ENCODE results near the gene AMIGO3. TPM values are rescaled to one million over a fixed set of nuclear protein-coding genes. Genes with fewer than 3 reads are reported as not detected.

Gene AMIGO3, protein sequence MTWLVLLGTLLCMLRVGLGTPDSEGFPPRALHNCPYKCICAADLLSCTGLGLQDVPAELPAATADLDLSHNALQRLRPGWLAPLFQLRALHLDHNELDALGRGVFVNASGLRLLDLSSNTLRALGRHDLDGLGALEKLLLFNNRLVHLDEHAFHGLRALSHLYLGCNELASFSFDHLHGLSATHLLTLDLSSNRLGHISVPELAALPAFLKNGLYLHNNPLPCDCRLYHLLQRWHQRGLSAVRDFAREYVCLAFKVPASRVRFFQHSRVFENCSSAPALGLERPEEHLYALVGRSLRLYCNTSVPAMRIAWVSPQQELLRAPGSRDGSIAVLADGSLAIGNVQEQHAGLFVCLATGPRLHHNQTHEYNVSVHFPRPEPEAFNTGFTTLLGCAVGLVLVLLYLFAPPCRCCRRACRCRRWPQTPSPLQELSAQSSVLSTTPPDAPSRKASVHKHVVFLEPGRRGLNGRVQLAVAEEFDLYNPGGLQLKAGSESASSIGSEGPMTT
- 1 to 10 TPM in 1 of 4 donors, under 1 TPM in 2, not detected in 1; 0.81 to 1.1 (median 0.84) TPM for polyA plus RNA-seq
- long read RNA-seq, donor 1, result 0 reads
- long read RNA-seq, donor 2, partial matches to known transcripts, result 0 of 1 reads
- long read RNA-seq, donor 2, other reads (novel, unspliced or antisense), result 0 of 1 reads
- long read RNA-seq, donor 3, partial matches to known transcripts, result 0 of 4 reads
- long read RNA-seq, donor 3, other reads (novel, unspliced or antisense), result 0 of 4 reads
- long read RNA-seq, donor 4, result 0 reads
- long read RNA-seq, donor 5, partial matches to known transcripts, result 0 of 1 reads
- long read RNA-seq, donor 5, other reads (novel, unspliced or antisense), result 0 of 1 reads
- long read RNA-seq, donor 6, partial matches to known transcripts, result 0 of 3 reads
- long read RNA-seq, donor 6, other reads (novel, unspliced or antisense), result 0 of 3 reads
- long read RNA-seq, donor 7, result 0 reads
- long read RNA-seq, donor 8, result 0 reads
- long read RNA-seq, donor 9, partial matches to known transcripts, result 0 of 1 reads
- long read RNA-seq, donor 9, other reads (novel, unspliced or antisense), result 0 of 1 reads
- long read RNA-seq, donor 10, partial matches to known transcripts, result 0 of 3 reads
- long read RNA-seq, donor 10, other reads (novel, unspliced or antisense), result 0 of 3 reads

- 0 to 2% (median 1%) methylated on average over 47 to 50 of the region's 50 CpGs for WGBS, 3 donors
- Histone ChIP-seq H3K27ac (ENCODE audit: low read depth in 1 of 3, low read length in 2 of 3) (peak within 1 kb of the TSS in 2 of 3 donors; percentile 48 to 77), H3K9me3 (ENCODE audit: control insufficient read depth in 2 of 2, insufficient read depth in 1 of 2, low read depth in 1 of 2, low read length in 1 of 2) (no peaks in the 10 kb centered on the region), H3K4me3 (ENCODE audit: low read depth in 1 of 3, low read length in 3 of 3) (peak within 1 kb of the TSS in 2 of 3 donors; percentile 42 to 47), H3K36me3 (ENCODE audit: control insufficient read depth in 3 of 3, insufficient read depth in 2 of 3, low read depth in 1 of 3, low read length in 3 of 3) (peaks cover 0 to 73% (median 0%) of the 10 kb centered on the region in 3 donors), H3K4me1 (ENCODE audit: control insufficient read depth in 3 of 3, insufficient read depth in 2 of 3, low read depth in 1 of 3, low read length in 2 of 3) (peaks cover 0 to 24% (median 0%) of the 10 kb centered on the region in 3 donors), H3K27me3 (ENCODE audit: control insufficient read depth in 3 of 3, insufficient read depth in 3 of 3, low read length in 3 of 3) (no peaks in the 10 kb centered on the region)
- DNase-seq, result peak; percentile 95 to 96
- FAIRE-seq, result no peak
These were observed at the start of gene AMIGO3 for GRCh38 chr3:49719214-49719884. Gene AMIGO3 (minus strand): TSS chr3:49719684. CDS start chr3:49719465, 219 bp downstream.

DNA sequence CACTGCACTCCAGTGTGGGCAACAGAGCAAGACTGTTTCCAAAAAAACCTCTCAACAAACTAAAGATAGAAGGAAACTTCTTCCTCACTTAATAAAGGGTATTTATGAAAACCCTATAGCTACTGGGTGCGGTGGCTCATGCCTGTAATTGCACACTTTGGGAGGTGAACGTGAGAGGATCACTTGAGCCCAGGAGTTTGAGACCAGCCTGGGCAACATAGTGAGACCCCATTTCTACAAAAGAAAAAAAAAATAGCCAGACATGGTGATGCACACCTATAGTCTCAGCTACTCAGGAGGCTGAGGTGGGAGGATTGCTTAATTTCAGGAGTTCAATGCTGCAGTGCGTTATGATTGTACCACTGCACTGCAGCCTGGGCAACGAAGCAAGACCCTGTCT is 44.5 kb upstream of the AMIGO3 start:
- WGBS, 3 donors, result 91 to 98% (median 94%) methylated on average over 4 of the region's 4 CpGs
- H3K27ac ChIP-seq (ENCODE audit: low read depth in 1 of 3, low read length in 2 of 3), result no peak overlapping the region

DNA sequence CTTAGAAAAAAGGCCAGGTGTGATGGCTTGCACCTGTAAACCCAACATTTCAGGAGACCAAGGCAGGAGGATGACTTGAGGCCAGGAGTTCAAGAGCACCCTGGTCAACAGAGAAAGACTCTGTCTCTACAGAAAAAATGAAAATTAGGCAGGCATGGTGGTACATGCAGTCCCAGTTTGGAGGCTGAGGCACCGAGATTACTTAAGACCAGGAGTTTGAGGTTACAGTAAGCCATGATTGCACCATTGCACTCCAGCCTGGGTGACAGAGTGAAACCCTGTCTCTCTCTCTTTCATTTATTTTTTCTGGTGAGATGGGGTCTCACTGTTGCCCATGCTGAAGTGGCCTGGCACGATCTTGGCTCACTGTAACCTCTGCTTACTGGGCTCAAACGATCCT is 42.2 kb upstream of the AMIGO3 start:
- 91 to 100% (median 93%) methylated on average over 3 of the region's 3 CpGs for WGBS, 3 donors
- Histone ChIP-seq H3K27ac (ENCODE audit: low read depth in 1 of 3, low read length in 2 of 3) (no peak overlapping the region), H3K36me3 (ENCODE audit: control insufficient read depth in 3 of 3, insufficient read depth in 2 of 3, low read depth in 1 of 3, low read length in 3 of 3) (peaks cover 0 to 30% (median 5%) of the 10 kb centered on the region in 3 donors), H3K9me3 (ENCODE audit: control insufficient read depth in 2 of 2, insufficient read depth in 1 of 2, low read depth in 1 of 2, low read length in 1 of 2) (peaks cover 0 to 4% of the 10 kb centered on the region in 2 donors), H3K4me1 (ENCODE audit: control insufficient read depth in 3 of 3, insufficient read depth in 2 of 3, low read depth in 1 of 3, low read length in 2 of 3) (peaks cover 0 to 2% (median 0%) of the 10 kb centered on the region in 3 donors), H3K27me3 (ENCODE audit: control insufficient read depth in 3 of 3, insufficient read depth in 3 of 3, low read length in 3 of 3) (no peaks in the 10 kb centered on the region), H3K4me3 (ENCODE audit: low read depth in 1 of 3, low read length in 3 of 3) (no peak overlapping the region)
- FAIRE-seq, result no peak
- DNase-seq, result no peak

More for the DNA sequence above, 44.5 kb upstream of the AMIGO3 start:
- Histone ChIP-seq H3K36me3 (ENCODE audit: control insufficient read depth in 3 of 3, insufficient read depth in 2 of 3, low read depth in 1 of 3, low read length in 3 of 3) (peaks cover 0 to 36% (median 5%) of the 10 kb centered on the region in 3 donors), H3K9me3 (ENCODE audit: control insufficient read depth in 2 of 2, insufficient read depth in 1 of 2, low read depth in 1 of 2, low read length in 1 of 2) (peaks cover 0 to 4% of the 10 kb centered on the region in 2 donors), H3K4me1 (ENCODE audit: control insufficient read depth in 3 of 3, insufficient read depth in 2 of 3, low read depth in 1 of 3, low read length in 2 of 3) (peaks cover 0 to 2% (median 0%) of the 10 kb centered on the region in 3 donors), H3K4me3 (ENCODE audit: low read depth in 1 of 3, low read length in 3 of 3) (no peak overlapping the region), H3K27me3 (ENCODE audit: control insufficient read depth in 3 of 3, insufficient read depth in 3 of 3, low read length in 3 of 3) (no peaks in the 10 kb centered on the region)
- DNase-seq (no peak), FAIRE-seq (no peak)

- WGBS, 3 donors, result 36 to 44% (median 42%) methylated on average over 1 of the region's 1 CpG
- Histone ChIP-seq H3K4me1 (ENCODE audit: control insufficient read depth in 3 of 3, insufficient read depth in 2 of 3, low read depth in 1 of 3, low read length in 2 of 3) (peaks cover 0 to 2% (median 0%) of the 10 kb centered on the region in 3 donors), H3K4me3 (ENCODE audit: low read depth in 1 of 3, low read length in 3 of 3) (no peak overlapping the region), H3K9me3 (ENCODE audit: control insufficient read depth in 2 of 2, insufficient read depth in 1 of 2, low read depth in 1 of 2, low read length in 1 of 2) (no peaks in the 10 kb centered on the region), H3K27ac (ENCODE audit: low read depth in 1 of 3, low read length in 2 of 3) (no peak overlapping the region), H3K27me3 (ENCODE audit: control insufficient read depth in 3 of 3, insufficient read depth in 3 of 3, low read length in 3 of 3) (no peaks in the 10 kb centered on the region), H3K36me3 (ENCODE audit: control insufficient read depth in 3 of 3, insufficient read depth in 2 of 3, low read depth in 1 of 3, low read length in 3 of 3) (peaks cover 0 to 15% (median 3%) of the 10 kb centered on the region in 3 donors)
- no peak for FAIRE-seq
- no peak for DNase-seq
These were observed 39.7 kb upstream of the AMIGO3 start for GRCh38 chr3:49759226-49759625.

DNA sequence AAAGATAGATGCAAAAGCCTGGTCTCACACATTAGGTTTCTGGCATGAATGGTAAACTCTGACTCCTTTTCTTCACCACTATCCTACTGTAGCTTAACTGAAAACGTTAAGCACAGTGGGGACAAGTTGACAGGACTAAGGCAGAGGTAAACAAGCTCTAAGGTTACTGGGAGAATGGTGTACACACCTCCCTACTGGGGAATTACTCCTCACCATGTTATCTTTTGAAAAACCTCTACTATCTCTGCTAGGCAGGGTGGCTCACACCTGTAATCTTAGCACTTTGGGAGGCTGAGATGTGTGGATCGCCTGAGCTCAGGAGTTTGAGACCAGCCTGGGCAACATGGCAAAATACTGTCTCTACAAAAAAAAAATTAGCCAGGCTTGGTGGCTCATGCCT is 37.7 kb upstream of the AMIGO3 start:
- Histone ChIP-seq H3K36me3 (ENCODE audit: control insufficient read depth in 3 of 3, insufficient read depth in 2 of 3, low read depth in 1 of 3, low read length in 3 of 3) (peaks cover 0 to 10% (median 3%) of the 10 kb centered on the region in 3 donors), H3K4me3 (ENCODE audit: low read depth in 1 of 3, low read length in 3 of 3) (no peak overlapping the region), H3K9me3 (ENCODE audit: control insufficient read depth in 2 of 2, insufficient read depth in 1 of 2, low read depth in 1 of 2, low read length in 1 of 2) (no peaks in the 10 kb centered on the region), H3K27ac (ENCODE audit: low read depth in 1 of 3, low read length in 2 of 3) (no peak overlapping the region), H3K27me3 (ENCODE audit: control insufficient read depth in 3 of 3, insufficient read depth in 3 of 3, low read length in 3 of 3) (no peaks in the 10 kb centered on the region), H3K4me1 (ENCODE audit: control insufficient read depth in 3 of 3, insufficient read depth in 2 of 3, low read depth in 1 of 3, low read length in 2 of 3) (peaks cover 0 to 2% (median 0%) of the 10 kb centered on the region in 3 donors)
- no peak for FAIRE-seq
- DNase-seq, result no peak
- 73 to 81% (median 78%) methylated on average over 2 of the region's 2 CpGs for WGBS, 3 donors

GRCh38 chr3:49756036-49756435 is 36.6 kb upstream of the AMIGO3 start:
- 79 to 86% (median 80%) methylated on average over 1 of the region's 1 CpG for WGBS, 3 donors
- H3K4me1 ChIP-seq (ENCODE audit: control insufficient read depth in 3 of 3, insufficient read depth in 2 of 3, low read depth in 1 of 3, low read length in 2 of 3), result peaks cover 0 to 2% (median 0%) of the 10 kb centered on the region in 3 donors
- FAIRE-seq, result no peak
- H3K27ac ChIP-seq (ENCODE audit: low read depth in 1 of 3, low read length in 2 of 3), result no peak overlapping the region
- peaks cover 0 to 9% (median 3%) of the 10 kb centered on the region in 3 donors for H3K36me3 ChIP-seq (ENCODE audit: control insufficient read depth in 3 of 3, insufficient read depth in 2 of 3, low read depth in 1 of 3, low read length in 3 of 3)
- H3K4me3 ChIP-seq (ENCODE audit: low read depth in 1 of 3, low read length in 3 of 3), result no peak overlapping the region
- no peaks in the 10 kb centered on the region for H3K9me3 ChIP-seq (ENCODE audit: control insufficient read depth in 2 of 2, insufficient read depth in 1 of 2, low read depth in 1 of 2, low read length in 1 of 2)
- H3K27me3 ChIP-seq (ENCODE audit: control insufficient read depth in 3 of 3, insufficient read depth in 3 of 3, low read length in 3 of 3), result no peaks in the 10 kb centered on the region
- no peak for DNase-seq

DNA sequence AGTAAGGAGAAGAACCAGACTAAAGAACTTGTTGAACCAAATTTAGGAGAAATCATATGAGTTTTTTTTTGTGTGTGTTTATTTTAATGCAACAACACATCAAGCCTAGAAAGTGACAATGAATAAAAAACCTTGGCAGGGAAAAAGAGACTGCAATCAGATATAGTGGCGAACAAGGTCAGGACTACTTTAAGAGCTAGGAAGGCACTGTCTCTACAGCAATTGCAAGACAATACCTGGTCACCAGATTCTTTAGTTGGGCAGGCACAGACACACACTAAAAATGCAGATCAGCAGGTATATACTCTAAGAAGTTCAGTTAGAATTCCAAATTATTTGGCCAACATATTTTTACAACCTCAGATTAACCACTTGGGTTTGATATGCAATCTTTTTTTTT is 35.1 kb upstream of the AMIGO3 start:
- Histone ChIP-seq H3K27ac (ENCODE audit: low read depth in 1 of 3, low read length in 2 of 3) (no peak overlapping the region), H3K9me3 (ENCODE audit: control insufficient read depth in 2 of 2, insufficient read depth in 1 of 2, low read depth in 1 of 2, low read length in 1 of 2) (no peaks in the 10 kb centered on the region), H3K36me3 (ENCODE audit: control insufficient read depth in 3 of 3, insufficient read depth in 2 of 3, low read depth in 1 of 3, low read length in 3 of 3) (peaks cover 0 to 5% (median 0%) of the 10 kb centered on the region in 3 donors), H3K4me3 (ENCODE audit: low read depth in 1 of 3, low read length in 3 of 3) (no peak overlapping the region), H3K27me3 (ENCODE audit: control insufficient read depth in 3 of 3, insufficient read depth in 3 of 3, low read length in 3 of 3) (no peaks in the 10 kb centered on the region), H3K4me1 (ENCODE audit: control insufficient read depth in 3 of 3, insufficient read depth in 2 of 3, low read depth in 1 of 3, low read length in 2 of 3) (peaks cover 0 to 4% (median 0%) of the 10 kb centered on the region in 3 donors)
- DNase-seq (no peak), FAIRE-seq (no peak)
- WGBS, 3 donors, result 91 to 100% (median 96%) methylated on average over 1 of the region's 1 CpG
